Fibroblast of mammary gland (primary cell): ENCODE results near the gene ZNF445.
"Not testable (repeated sequence)": the region's sequence is repeated elsewhere in the genome, so short reads cannot be mapped to it uniquely, and the experiment has no call there.

Source experiments
- DNase-seq: peaks from one replicate; pipeline ENCODE4 v3.0.0-alpha.2; 2010; ENCODE audit warnings: low read depth
- H3K4me3 ChIP-seq: 2 replicates; pipeline ENCODE4 v1.5.1; 2011; ENCODE audit warnings: low read depth, mild to moderate bottlenecking, low read length, moderate library complexity; ENCODE audit not compliant: control insufficient read depth
- TF ChIP-seq, protein P1 (sequence below): conservative IDR thresholded peaks from 2 replicates; pipeline ENCODE4 v1.5.1; 2011; ENCODE audit warnings: low read depth, low read length, inconsistent platforms; ENCODE audit not compliant: control insufficient read depth, insufficient read depth

ZNF445 gene

DNA sequence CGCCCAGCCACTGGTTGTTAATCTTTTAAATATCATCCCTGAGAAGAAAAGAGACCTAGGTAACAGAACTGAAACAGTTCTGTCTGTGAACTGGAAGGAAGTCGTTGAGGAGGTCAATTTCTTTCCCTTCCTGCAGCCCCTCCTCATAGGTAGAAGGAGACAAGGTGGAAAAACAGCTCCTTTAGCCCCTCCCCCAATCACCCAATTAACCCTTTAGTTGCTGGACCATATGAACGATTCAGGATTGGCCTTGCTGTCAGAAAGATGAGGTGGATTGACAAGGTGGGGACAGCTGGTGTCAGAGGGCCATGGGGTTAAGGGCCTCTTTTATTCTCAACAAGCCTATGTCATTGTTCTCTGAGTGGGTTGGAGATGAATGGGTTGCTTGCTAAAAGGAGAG, 36.0 kb upstream of the ZNF445 start:
- TF ChIP-seq, protein P1, sequence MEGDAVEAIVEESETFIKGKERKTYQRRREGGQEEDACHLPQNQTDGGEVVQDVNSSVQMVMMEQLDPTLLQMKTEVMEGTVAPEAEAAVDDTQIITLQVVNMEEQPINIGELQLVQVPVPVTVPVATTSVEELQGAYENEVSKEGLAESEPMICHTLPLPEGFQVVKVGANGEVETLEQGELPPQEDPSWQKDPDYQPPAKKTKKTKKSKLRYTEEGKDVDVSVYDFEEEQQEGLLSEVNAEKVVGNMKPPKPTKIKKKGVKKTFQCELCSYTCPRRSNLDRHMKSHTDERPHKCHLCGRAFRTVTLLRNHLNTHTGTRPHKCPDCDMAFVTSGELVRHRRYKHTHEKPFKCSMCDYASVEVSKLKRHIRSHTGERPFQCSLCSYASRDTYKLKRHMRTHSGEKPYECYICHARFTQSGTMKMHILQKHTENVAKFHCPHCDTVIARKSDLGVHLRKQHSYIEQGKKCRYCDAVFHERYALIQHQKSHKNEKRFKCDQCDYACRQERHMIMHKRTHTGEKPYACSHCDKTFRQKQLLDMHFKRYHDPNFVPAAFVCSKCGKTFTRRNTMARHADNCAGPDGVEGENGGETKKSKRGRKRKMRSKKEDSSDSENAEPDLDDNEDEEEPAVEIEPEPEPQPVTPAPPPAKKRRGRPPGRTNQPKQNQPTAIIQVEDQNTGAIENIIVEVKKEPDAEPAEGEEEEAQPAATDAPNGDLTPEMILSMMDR: no peak
- DNase-seq: no peak
- H3K4me3 ChIP-seq: no peak overlapping the region

- peak overlapping the region; percentile 69 for H3K4me3 ChIP-seq
- DNase-seq: peak; percentile 4
- TF ChIP-seq, protein P1: no peak
Measured at GRCh38 chr3:44511238-44511566, 33.7 kb upstream of the ZNF445 start.

GRCh38 chr3:44510000-44510368, 32.5 kb upstream of the ZNF445 start:
- TF ChIP-seq, protein P1: no peak
- peak overlapping the region; percentile 69 for H3K4me3 ChIP-seq
- peak; percentile 22 for DNase-seq

DNA sequence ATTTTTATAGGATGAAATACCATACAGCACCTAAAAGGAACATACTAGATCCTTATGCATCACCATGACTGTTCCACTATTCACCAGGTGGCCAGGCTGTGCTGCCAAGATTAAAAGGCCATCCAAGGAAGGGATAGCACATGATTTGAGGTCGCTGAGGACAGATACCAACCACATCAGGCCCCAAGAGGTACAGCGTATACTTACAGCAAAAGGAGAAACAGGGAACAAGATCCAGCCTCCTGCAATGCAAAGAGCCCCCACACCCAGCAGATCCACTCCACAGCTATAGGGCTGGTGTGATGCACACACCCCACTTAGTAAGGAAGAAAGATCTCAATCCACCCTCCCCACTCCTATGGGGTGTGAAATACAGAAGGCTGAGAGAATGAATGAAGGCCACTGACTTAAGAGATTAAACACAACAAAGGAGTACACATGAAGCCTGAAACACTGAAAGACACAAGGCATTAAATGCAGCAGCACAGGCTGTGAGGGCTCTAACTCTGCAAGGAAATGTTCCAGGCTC, 32.0 kb upstream of the ZNF445 start:
- TF ChIP-seq, protein P1: no peak
- H3K4me3 ChIP-seq: peak overlapping the region; percentile 69
- peak; percentile 17 for DNase-seq

DNA sequence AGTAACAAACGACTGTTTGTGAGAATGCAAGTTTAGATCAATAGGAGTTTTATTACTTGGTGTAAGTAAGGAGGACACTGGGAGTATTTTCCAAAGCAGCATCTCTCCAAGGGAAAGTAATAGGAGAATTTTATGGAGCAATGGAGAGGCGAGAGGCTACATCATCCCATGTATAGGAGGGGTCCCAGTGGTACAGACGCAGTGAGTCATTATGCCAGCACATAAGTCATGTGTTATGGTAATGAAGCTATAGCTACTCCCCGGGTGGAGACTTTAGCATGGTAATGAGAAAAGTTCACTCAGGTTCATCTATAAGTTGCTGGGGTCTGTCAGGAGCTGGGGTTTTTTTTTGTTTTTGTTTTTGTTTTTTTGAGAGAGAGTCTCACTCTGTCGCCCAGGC, 29.5 kb upstream of the ZNF445 start:
- no peak overlapping the region for H3K4me3 ChIP-seq
- no peak for DNase-seq
- TF ChIP-seq, protein P1: no peak

GRCh38 chr3:44506556-44506955, 29.1 kb upstream of the ZNF445 start:
- TF ChIP-seq, protein P1: no peak
- no peak for DNase-seq
- no peak overlapping the region for H3K4me3 ChIP-seq

DNA sequence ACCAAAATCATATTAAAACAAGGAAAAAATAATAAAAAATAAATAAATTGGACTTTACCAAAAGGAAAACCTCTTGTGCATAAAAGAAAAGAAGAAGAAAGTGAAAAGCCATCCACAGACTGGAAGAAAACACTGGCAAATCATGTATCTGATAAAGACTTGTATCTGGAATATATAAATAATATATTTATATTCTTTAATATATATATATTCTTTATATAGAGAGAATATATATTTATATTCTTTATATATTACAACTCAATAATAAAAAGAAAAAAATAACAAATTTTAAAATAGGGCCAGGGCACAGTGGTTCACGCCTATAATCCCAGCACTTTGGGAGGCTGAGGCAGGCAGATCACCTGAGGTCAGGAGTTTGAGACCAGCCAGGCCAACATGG, 27.1 kb upstream of the ZNF445 start:
- no peak overlapping the region for H3K4me3 ChIP-seq
- DNase-seq: no peak
- TF ChIP-seq, protein P1: no peak

GRCh38 chr3:44503178-44503577, 25.7 kb upstream of the ZNF445 start:
- not testable (repeated sequence) for H3K4me3 ChIP-seq, DNase-seq
